NT2/D1 (cell line): ENCODE data around the gene FBL.

ENCODE experiments used
- YY1 ChIP-seq: IDR thresholded peaks from 2 replicates; pipeline ENCODE4 v1.6.1; 2011; ENCODE audit not compliant: insufficient read length, insufficient read depth
- ZNF274 ChIP-seq: IDR thresholded peaks from 2 replicates; pipeline ENCODE4 v1.6.1; 2011; ENCODE audit warnings: mild to moderate bottlenecking, low read depth, low read length

DNA sequence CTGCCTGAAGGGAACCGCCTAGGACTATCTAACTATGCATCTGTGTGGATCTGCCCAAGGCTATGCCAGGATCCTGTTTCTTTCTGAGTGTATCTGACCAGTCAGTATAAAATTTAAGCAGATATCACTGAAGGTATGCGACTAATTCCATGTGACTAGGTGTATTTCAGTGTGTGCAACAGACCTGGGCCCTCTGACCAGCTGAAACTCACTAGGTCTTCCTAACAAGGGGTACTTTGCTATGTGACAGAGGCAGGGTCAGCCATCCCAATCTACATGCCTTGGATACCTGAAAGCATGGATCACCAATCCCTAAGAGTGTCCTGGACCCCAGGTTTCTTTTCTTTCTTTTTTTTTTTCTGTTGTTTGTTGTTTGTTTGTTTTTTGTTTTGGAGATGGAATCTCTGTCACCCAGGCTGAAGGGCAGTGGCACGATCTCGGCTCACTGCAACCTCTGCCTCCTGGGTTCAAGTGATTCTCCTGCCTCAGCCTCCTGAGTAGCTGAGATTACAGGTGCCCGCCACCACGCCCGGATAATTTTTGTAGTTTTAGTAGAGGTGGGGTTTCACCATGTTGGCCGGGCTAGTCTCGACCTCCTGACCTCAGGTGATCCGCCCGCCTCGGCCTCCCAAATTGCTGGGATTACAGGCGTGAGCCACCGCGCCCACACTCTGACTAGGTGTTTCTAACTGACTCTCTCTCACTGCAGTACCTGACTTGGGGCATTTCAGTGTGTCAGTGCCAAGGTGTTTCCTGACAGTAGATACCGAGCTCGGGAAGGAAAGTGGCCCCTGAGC, 44.8 kb upstream of the FBL start:
- TF ChIP-seq YY1 (no peak), ZNF274 (no peak)
